Endodermal cell (in vitro differentiated cells): Measurements from ENCODE around the gene ELF5. TPM values are rescaled to one million over a fixed set of nuclear protein-coding genes. Genes with fewer than 3 reads are reported as not detected.

Experiments used
- DNase-seq: peaks from one replicate; pipeline ENCODE4 v3.0.0-alpha.2; 2017
- H3K27ac ChIP-seq: 2 replicates; pipeline ENCODE4 v1.5.1; 2013; ENCODE audit warnings: mild to moderate bottlenecking, low read depth, low read length, moderate library complexity
- H3K27me3 ChIP-seq: 2 replicates; pipeline ENCODE4 v1.6.1; 2013; ENCODE audit warnings: mild to moderate bottlenecking, low read length, moderate library complexity; ENCODE audit not compliant: insufficient read depth, control insufficient read depth, poor library complexity, severe bottlenecking
- H3K36me3 ChIP-seq: 2 replicates; pipeline ENCODE4 v1.7.0; 2013; ENCODE audit warnings: mild to moderate bottlenecking, low read length, moderate library complexity; ENCODE audit not compliant: control insufficient read depth, insufficient read depth
- H3K4me1 ChIP-seq: one replicate; pipeline ENCODE4 v1.7.0; 2013; ENCODE audit warnings: low read length; ENCODE audit not compliant: control insufficient read depth, insufficient read depth
- H3K4me3 ChIP-seq: 2 replicates; pipeline ENCODE4 v1.5.1; 2013; ENCODE audit warnings: mild to moderate bottlenecking, low read length, moderate library complexity
- H3K9ac ChIP-seq: 2 replicates; pipeline ENCODE4 v1.6.1; 2013; ENCODE audit warnings: mild to moderate bottlenecking, low read length, moderate library complexity; ENCODE audit not compliant: poor library complexity, severe bottlenecking; ENCODE audit errors: extremely low read depth
- H3K9me3 ChIP-seq: 2 replicates; pipeline ENCODE4 v1.6.1; 2013; ENCODE audit warnings: mild to moderate bottlenecking, low read length, moderate library complexity; ENCODE audit not compliant: control insufficient read depth
- H3K27ac Mint-ChIP-seq: 2 replicates; pipeline ENCODE4 v1.8.0; 2020; ENCODE audit warnings: mixed read lengths
- H3K27me3 Mint-ChIP-seq: 2 replicates; pipeline ENCODE4 v1.8.0; 2021; ENCODE audit warnings: mild to moderate bottlenecking, mixed read lengths; ENCODE audit not compliant: insufficient read depth
- H3K36me3 Mint-ChIP-seq: 2 replicates; pipeline ENCODE4 v1.8.0; 2020; ENCODE audit warnings: low read depth, mixed read lengths
- H3K4me1 Mint-ChIP-seq: 2 replicates; pipeline ENCODE4 v1.8.0; 2020; ENCODE audit warnings: mixed read lengths
- H3K4me3 Mint-ChIP-seq: 2 replicates; pipeline ENCODE4 v1.8.0; 2020; ENCODE audit warnings: mild to moderate bottlenecking, moderate library complexity, mixed read lengths
- H3K9me3 Mint-ChIP-seq: 2 replicates; pipeline ENCODE4 v1.8.0; 2020; ENCODE audit warnings: mild to moderate bottlenecking, mixed read lengths
- WGBS, 2 experiments: methylation state at CpG; one replicate each; pipeline versions ENCODE4 v1.1.5 to v1.1.7; 2013; ENCODE audit warnings: missing lambda C conversion rate in 2 of 2, mixed read lengths in 1 of 2; ENCODE audit not compliant: insufficient coverage in 1 of 2, insufficient read length in 1 of 2; 5-methylcytosine and 5-hydroxymethylcytosine counted together
- total RNA-seq, 2 donors: library from RNA; stranded (reverse); fragmentation: NEBNext Ultra II Directional in 1 of 2; extraction: Animal tissue kit (Norgen Biotek cat#: 25700) in 1 of 2; gene quantifications; 2 replicates in 1 of 2; 3 replicates in 1 of 2; pipeline ENCODE4 v1.2.1, GENCODE V29; 2021
- TF ChIP-seq, protein P1 (sequence below): fragments of 200-600 bp; sonication (generic); conservative IDR thresholded peaks from 2 replicates; pipeline ENCODE4 v1.5.0; 2021; ENCODE audit warnings: antibody characterized with exemption, mild to moderate bottlenecking

The ELF5 gene
- total RNA-seq, 2 donors from 2014 or later: not detected

DNA sequence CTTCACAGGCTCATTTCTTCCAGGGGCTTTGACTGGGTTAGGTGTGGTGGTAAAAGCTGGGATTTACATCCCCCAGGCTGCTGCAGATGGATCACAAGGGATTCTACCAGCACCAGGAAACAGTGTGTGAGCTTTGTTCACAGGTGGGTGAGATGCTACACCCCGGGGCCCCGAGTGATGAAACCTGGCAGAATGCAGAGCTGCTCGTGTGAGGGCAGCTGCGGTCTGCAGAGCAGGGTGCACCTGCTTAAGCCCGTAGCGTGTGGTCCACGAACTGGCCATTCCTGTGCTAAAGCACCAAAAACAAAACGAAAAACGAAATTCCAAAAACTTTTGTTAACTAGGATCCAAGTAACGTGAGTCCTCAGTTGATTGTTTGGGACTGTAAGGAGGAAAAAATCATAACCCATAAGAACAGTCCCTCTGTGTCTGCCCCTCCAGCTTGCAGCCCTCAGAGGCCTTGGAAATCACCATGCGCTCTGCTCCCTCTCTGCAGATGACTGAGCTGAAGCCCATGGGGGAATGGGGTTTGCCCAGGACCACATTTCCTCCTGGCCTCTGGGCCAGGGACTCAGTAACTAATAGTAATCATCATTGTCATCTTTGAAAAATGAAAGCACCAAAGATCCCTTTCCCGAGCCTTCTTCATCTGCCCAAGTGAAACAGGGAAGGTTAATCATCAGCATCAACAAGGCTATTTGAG lies 24.6 kb downstream of the ELF5 start:
- WGBS, 2 experiments: 91 to 96% methylated on average over 12 of the region's 12 CpGs

DNA sequence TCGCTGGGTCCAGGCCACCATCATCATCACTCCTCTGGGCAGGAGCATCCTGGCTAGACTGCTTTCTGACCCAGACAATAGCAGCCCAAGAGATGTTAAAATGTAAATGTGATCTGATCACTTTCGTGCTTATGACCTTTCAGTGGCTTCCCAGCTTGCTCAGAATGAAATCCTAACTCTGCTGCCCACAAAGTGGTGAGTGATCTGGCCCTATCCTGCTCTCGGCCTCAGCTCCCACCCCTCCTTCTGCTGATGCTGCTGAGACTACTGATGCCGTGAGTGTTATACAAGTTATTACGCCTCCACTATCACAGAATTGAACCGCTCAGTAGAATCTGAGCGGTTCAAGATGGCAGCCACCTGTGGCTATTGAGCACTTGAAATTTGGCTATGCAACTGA lies 26.2 kb downstream of the ELF5 start:
- Histone ChIP-seq H3K36me3 (no peaks in the 10 kb centered on the region), H3K4me3 (no peak overlapping the region), H3K27me3 (no peaks in the 10 kb centered on the region), H3K27ac (no peak overlapping the region), H3K9me3 (no peaks in the 10 kb centered on the region), H3K4me1 (peaks cover 3% of the 10 kb centered on the region), H3K9ac (no peak overlapping the region)
- Mint-ChIP-seq H3K9me3 (no peaks in the 10 kb centered on the region), H3K27ac (no peak overlapping the region), H3K27me3 (peaks cover 5% of the 10 kb centered on the region), H3K4me3 (no peak overlapping the region), H3K4me1 (peaks cover 7% of the 10 kb centered on the region), H3K36me3 (no peaks in the 10 kb centered on the region)
- DNase-seq: peak; percentile 17
- TF ChIP-seq, protein P1, sequence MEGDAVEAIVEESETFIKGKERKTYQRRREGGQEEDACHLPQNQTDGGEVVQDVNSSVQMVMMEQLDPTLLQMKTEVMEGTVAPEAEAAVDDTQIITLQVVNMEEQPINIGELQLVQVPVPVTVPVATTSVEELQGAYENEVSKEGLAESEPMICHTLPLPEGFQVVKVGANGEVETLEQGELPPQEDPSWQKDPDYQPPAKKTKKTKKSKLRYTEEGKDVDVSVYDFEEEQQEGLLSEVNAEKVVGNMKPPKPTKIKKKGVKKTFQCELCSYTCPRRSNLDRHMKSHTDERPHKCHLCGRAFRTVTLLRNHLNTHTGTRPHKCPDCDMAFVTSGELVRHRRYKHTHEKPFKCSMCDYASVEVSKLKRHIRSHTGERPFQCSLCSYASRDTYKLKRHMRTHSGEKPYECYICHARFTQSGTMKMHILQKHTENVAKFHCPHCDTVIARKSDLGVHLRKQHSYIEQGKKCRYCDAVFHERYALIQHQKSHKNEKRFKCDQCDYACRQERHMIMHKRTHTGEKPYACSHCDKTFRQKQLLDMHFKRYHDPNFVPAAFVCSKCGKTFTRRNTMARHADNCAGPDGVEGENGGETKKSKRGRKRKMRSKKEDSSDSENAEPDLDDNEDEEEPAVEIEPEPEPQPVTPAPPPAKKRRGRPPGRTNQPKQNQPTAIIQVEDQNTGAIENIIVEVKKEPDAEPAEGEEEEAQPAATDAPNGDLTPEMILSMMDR: no peak
- 90 to 98% methylated on average over 6 to 7 of the region's 7 CpGs for WGBS, 2 experiments

More for the DNA sequence above, 24.6 kb downstream of the ELF5 start:
- no peaks in the 10 kb centered on the region for H3K9me3 ChIP-seq
- no peaks in the 10 kb centered on the region for H3K36me3 ChIP-seq
- Mint-ChIP-seq H3K4me1 (peaks cover 7% of the 10 kb centered on the region), H3K27ac (no peak overlapping the region), H3K9me3 (no peaks in the 10 kb centered on the region), H3K27me3 (peaks cover 5% of the 10 kb centered on the region), H3K4me3 (no peak overlapping the region), H3K36me3 (no peaks in the 10 kb centered on the region)
- H3K9ac ChIP-seq: no peak overlapping the region
- TF ChIP-seq, protein P1: no peak
- peak; percentile 35 for DNase-seq
- no peaks in the 10 kb centered on the region for H3K27me3 ChIP-seq
- H3K27ac ChIP-seq: no peak overlapping the region
- H3K4me3 ChIP-seq: no peak overlapping the region
- H3K4me1 ChIP-seq: peaks cover 3% of the 10 kb centered on the region

DNA sequence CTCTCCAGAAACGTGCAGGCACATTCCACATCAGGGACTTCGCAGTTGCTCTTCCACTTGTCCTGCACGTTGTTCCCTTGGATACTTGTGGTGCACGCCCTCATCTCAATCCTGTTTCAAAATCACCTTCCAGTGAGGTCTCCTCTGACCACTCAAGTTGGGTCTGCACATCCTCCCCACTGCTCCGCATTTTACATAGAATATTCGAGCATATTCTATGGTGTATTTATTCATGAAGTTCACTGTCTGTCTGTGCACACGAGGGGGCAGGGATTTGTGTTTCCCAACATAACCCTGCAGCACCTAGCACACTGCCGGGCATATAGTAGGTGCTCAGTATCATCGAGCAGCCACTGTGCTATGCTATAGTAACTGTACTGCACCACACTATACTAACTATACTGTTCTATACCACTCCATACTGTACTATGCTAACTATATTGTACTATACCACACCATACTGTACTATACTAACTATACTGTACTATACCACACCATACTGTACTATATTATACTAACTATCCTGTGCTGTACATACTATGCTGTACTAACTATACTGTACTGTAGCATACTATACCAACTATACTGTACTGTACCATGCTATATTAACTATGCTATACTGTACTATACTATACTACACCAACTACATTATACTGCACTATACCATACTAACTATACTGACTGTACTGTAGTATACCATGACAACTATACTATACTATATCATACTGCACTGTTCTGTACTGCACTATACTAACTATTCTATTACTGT lies 30.3 kb downstream of the ELF5 start:
- TF ChIP-seq, protein P1: no peak
- peak; percentile 13 for DNase-seq
- H3K4me1 Mint-ChIP-seq: no peaks in the 10 kb centered on the region
- WGBS, 2 experiments: 86 to 89% methylated on average over 8 to 9 of the region's 9 CpGs
- Histone ChIP-seq H3K27me3 (no peaks in the 10 kb centered on the region), H3K4me1 (no peaks in the 10 kb centered on the region), H3K9me3 (no peaks in the 10 kb centered on the region), H3K4me3 (no peak overlapping the region), H3K36me3 (no peaks in the 10 kb centered on the region), H3K27ac (no peak overlapping the region), H3K9ac (no peak overlapping the region)
- no peak overlapping the region for H3K4me3 Mint-ChIP-seq
- H3K36me3 Mint-ChIP-seq: no peaks in the 10 kb centered on the region
- no peak overlapping the region for H3K27ac Mint-ChIP-seq
- no peaks in the 10 kb centered on the region for H3K9me3 Mint-ChIP-seq
- H3K27me3 Mint-ChIP-seq: peaks cover 1% of the 10 kb centered on the region
